Hepatocyte (in vitro differentiated cells): ENCODE data around the gene PGM1.

Experiments
- EZH2 ChIP-seq: fragments of 200-600 bp; sonication (generic); IDR thresholded peaks from 2 replicates; pipeline ENCODE4 v1.6.1; 2016; ENCODE audit warnings: antibody characterized with exemption, mild to moderate bottlenecking, borderline replicate concordance
- EZH2phosphoT487 ChIP-seq: fragments of 200-600 bp; sonication (generic); IDR thresholded peaks from one replicate; pipeline ENCODE4 v1.6.1; 2018; ENCODE audit warnings: antibody characterized with exemption, mild to moderate bottlenecking, low read depth, moderate library complexity; ENCODE audit not compliant: unreplicated experiment, severe bottlenecking
- TF ChIP-seq, protein P1 (sequence below): fragments of 200-600 bp; sonication (generic); IDR thresholded peaks from 2 replicates; pipeline ENCODE4 v1.5.1; 2016; ENCODE audit warnings: antibody characterized with exemption, mild to moderate bottlenecking; ENCODE audit not compliant: poor library complexity

DNA sequence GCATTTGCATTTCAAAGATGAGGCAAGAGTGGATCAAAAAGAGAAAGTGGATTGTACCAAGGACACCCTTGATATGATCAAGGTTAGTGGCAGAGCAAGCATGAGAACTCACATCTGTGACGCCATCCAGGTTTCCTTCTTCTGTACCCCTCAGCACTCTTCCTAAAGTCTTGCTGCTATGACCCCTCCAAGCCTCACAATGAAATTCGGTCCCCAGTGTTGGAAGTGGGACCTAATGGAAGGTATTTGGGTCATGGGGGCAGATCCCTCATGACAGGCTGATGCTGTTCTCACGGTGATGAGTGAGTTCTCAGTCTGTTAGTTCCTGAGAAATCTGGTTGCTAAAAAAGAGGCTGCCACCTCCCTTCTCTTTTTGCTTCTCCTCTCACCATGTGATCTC is 86.4 kb downstream of the PGM1 start:
- TF ChIP-seq, protein P1, sequence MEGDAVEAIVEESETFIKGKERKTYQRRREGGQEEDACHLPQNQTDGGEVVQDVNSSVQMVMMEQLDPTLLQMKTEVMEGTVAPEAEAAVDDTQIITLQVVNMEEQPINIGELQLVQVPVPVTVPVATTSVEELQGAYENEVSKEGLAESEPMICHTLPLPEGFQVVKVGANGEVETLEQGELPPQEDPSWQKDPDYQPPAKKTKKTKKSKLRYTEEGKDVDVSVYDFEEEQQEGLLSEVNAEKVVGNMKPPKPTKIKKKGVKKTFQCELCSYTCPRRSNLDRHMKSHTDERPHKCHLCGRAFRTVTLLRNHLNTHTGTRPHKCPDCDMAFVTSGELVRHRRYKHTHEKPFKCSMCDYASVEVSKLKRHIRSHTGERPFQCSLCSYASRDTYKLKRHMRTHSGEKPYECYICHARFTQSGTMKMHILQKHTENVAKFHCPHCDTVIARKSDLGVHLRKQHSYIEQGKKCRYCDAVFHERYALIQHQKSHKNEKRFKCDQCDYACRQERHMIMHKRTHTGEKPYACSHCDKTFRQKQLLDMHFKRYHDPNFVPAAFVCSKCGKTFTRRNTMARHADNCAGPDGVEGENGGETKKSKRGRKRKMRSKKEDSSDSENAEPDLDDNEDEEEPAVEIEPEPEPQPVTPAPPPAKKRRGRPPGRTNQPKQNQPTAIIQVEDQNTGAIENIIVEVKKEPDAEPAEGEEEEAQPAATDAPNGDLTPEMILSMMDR = no peak
- no peak for TF ChIP-seq EZH2phosphoT487
- no peak for TF ChIP-seq EZH2
